GM19324 (cell line): ENCODE data around the gene LOC128125822.

ENCODE experiments used
- ATAC-seq: cut with Tn5 transposase; IDR thresholded peaks from one replicate; pipeline ENCODE4 v1.9.1; 2021; ENCODE audit warnings: mild to moderate bottlenecking, moderate library complexity; ENCODE audit not compliant: unreplicated experiment, low FRiP score

LOC128125822 gene

DNA sequence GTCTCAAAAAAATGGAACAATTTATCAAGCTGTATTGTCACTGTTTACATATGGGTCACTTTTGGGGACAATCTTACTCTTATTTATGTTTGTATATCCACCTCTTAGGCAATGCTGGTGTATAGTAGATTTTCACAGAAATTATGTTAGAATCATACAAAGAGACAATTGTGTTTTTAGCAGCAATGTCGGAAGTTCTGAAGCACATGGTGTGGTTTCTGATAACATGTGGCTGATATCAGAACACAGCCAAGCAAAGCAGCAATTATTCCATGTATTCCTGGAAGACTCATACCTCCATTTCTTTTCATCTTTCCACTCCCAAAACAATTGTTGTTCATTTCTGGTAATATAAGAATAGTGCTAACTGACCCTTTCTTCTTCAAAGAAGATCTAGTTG lies 17.5 kb upstream of the LOC128125822 start:
- no peak for ATAC-seq

DNA sequence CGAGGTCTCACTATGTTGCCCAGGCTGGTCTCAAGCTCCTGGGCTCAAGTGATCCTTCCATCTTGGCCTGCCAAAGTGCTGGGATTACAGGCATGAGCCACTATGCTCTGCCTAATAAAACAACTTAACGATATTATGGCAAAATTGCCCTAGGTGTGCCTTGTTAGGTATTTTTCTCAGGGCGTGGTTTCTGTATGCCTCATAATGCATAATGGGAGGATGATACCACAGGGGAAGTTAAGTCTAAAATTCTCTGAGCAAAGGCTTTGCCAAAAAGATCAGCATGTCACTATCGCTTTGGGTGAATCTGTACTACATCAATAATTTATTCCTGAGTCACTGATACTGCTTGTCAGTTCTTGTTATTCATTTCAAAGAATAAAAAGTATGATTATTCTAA lies 15.9 kb upstream of the LOC128125822 start:
- no peak for ATAC-seq

DNA sequence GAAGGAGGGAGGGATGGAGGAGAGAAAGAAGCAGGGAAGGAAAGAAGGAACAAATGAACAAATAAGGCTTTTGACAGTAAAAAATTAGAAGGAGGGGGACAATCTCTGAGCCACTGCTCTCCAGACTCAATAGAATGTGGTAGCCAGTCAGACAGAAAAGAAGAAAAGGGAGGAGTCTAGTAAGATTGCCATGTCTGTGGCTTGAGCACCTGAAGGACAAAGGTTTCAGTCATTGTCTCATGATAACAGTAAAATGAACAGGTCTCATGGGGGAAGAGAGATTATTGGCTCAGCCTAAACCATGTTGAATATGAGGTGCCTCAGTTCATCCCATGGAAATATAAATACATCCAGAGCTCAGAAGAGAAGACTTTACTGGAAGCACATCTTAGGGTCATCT lies 14.0 kb upstream of the LOC128125822 start:
- ATAC-seq = no peak

DNA sequence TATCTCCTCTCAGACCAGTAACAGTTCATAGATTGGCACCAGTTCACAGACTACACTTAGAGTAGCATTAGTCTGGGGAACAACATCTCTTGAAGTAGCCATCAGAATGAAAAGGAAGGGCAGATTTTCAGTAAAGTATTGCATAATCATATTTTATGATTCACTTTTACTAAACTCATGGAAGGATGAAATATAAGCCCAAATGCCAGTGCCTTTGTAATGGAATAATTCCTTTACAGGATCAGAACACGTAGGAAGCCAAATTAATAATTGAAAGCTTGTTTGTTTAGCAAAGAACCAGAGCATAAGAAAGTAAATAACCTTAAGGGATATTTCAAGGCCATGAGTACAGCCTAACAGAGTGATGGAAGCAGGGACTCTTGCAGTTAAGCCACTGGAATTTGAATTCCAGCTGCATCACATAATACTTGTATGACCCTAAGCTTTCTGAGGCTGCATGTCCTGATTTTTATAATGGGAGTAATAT lies 11.4 kb upstream of the LOC128125822 start:
- no peak for ATAC-seq

DNA sequence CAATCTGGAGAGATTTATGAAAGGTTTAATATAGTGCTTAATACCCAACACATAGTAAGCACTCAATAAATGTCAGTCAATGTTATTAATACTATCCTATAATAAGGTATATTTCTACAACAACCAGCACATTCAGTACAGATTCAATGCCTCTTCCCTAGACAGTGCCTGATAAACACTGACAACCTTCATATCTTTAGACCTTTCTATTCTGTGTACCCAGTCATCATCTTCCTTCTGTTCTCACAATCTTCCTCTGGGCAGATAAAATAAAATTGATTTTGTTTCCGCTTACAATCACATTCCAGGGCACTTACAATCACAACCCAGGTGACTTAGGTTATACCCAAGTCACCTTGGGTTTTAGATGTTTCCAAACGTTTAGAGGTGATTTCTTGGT lies 11.0 kb upstream of the LOC128125822 start:
- ATAC-seq = no peak

DNA sequence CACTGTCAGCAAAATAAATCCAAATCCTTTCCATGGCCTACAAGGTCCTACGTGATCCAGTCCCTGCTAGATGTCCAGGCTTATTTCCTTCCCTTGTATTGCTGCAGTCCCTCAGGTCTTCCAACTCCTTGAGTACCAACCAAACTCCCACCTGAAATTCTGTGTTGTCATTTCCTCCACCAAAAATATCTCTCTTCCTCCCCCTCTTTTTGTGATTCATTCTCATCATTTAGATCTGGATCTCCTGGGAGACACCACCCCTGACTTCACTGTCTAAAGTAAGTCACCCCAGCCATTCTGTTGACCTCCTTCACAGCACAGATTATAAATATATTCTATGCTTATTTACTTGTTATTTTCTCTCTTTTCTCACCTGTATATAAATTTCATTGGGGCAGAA lies 9.0 kb upstream of the LOC128125822 start:
- no peak for ATAC-seq

DNA sequence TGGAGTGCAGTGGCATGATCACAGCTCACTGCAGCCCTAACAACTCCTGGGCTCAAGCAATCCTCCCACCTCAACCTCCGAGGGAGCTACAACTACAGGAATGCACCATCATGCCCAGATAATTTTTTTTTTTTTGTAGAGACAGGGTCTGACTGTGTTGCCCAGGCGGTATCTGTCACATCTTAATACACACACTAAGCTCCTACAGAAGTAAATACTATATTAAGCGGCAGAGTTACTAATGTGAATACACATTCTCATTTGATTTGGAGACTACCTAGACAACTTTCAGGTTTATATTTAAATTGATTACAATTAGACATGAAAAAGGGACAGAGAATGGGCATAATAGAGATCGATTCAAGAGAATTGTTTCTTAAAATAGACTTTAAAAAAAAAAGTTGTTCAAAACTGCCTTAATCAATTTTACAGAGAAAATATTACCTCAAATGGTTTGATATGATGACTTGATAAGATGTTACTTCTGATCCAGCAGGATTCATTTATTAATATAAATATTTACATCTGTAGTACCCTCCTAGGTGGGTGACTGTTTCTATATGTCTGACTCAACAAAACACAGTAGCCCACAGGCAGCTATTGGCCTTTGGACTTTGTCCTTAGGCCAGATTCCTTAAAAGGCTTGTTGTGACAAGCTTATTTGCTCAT lies 7.1 kb upstream of the LOC128125822 start:
- no peak for ATAC-seq

DNA sequence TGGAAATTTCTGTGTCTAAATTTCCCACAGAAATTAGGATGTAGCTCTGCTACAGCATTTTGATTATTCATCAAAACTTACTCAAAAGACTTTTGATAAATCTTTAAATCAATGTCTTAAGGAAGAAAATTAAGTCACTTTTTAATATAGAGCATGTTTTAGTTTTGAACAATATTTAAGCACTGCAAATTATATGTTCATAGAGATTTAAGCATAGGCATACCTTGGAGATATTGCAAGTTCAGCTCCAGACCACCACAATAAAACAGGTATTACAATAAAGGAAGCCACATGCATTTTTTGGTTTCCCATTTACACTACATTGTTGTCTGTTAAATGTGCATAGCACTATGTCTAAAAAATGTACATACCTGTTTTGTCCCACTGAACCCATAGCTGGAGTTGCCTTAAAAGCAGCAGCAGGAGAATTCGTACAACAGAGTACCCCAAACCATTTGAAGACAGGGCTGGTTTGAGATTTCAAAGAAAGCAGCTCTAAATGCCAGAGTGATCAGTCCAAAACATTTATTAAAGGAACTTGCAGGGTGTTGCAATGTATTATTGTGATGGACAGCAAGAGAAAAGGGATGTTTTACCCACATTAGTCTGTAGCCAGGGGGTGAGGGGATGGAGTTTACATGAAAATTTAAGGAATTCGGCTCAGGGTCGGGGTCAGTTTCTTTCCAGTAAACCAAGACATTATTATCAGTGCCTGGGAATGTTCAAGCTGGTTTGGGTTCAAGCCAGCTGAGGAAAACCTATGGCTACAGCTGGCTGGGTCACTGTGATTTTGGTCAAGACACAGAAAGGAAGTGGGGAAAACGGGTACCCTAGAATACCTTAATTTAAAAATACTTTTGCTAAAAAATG lies 6.3 kb upstream of the LOC128125822 start:
- ATAC-seq = no peak

DNA sequence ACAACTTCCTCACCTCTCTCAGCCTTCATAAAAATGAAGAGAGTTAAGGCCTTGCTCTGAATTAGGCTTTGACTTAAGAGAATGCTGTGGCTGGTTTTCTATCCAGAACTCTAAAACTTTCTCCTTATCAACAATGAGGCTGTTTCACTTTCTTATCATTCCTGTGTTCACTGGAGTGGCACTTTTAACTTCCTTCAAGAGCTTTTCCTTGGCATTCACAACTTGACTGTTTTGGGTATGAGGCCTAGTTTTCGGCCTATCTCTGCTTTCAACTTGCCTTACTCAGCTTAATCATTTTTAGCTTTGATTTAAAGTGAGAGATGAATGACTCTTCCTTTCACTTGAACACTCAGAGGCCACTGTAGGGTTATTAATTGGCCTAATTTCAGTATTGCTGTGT lies 4.3 kb upstream of the LOC128125822 start:
- no peak for ATAC-seq

DNA sequence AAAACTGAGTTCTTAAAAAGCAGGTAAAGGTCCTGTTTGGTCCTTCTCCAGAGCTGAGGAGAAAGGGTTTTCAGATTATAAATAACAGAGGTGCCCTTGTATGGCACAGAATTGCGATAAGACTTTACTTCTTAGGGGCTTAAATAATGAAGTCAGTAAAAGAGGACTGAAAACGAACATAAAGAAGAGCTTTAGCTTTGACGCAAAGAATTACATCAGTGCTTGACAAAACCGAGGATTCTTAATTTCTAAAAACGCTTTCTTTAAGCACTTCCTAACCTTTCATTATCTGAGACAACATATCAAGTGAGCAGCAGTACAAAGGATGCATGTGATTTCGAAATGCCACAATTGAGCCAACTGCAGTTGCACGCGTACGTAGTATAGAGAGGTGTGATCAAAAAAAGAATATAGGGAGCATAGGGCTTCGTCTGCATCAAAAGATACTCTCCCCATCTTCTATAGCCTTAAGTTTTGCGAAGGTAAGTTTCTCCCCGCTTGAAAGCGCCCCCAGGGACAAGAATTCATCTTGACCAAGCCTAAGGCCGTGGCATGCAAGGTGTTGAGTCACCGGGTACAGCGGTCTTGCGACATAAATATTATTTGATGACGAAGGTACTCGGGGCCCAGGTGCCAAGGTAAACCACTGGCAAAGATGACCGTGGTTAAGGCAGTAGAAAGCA lies 778 bp upstream of the LOC128125822 start:
- no peak for ATAC-seq

DNA sequence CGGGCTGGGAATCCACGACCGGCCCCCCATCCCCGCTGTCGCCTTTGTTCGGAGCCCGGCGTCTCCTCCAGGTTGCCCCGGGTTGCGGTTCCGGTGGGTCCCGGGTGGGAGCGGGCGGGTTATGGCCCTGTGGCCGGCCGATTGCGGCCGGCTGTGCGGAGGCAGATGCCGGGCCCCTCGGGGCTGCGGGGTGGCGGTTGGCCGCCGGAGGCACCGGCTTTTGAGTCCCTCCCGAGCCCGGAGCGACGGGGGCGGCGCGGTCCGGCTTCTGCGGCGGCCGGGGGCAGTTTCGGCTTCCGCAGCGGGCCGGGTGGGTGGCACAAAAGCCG lies 431 bp downstream of the LOC128125822 start:
- ATAC-seq = peak; percentile 2

DNA sequence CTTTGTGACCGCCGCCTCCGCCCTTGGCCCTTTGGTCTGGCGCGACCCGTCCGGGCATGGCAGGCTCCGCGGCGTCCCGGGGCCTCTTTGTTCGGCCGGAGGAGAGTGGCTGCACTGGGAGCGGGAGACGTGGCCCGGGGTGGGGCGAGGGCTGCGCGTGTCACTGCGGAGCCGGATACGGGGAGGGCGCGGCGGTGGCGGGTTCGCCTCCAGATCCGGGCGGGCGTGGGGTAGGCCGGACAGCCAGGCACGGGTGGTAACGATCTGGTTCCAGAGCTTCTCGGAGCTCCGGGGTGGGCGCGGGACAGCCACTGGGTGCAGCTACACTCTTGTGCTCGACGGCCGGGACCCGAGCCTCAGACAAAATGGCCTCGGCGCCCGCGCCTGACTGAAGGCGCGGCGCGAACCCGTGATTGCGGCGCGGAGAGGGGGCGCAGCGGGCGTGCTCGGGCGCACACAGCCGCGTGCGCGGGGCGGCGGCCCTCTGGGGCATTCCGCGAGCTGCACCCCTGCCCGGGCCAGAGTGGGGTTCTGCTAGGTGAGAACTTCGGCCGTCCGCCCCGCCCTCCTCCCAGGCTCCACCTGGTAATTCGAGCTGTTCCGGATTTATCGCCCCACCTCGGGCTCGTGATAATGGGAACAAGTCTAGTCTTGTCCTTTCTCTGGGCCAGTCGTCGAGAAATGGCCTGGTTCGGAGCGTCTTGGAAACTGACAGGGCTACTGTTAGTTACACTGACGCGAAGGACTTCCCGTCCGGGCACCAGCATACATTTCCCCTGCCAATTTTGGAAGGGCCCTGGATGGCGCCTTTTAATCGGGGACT lies 1.0 kb downstream of the LOC128125822 start:
- ATAC-seq = peak; percentile 65

DNA sequence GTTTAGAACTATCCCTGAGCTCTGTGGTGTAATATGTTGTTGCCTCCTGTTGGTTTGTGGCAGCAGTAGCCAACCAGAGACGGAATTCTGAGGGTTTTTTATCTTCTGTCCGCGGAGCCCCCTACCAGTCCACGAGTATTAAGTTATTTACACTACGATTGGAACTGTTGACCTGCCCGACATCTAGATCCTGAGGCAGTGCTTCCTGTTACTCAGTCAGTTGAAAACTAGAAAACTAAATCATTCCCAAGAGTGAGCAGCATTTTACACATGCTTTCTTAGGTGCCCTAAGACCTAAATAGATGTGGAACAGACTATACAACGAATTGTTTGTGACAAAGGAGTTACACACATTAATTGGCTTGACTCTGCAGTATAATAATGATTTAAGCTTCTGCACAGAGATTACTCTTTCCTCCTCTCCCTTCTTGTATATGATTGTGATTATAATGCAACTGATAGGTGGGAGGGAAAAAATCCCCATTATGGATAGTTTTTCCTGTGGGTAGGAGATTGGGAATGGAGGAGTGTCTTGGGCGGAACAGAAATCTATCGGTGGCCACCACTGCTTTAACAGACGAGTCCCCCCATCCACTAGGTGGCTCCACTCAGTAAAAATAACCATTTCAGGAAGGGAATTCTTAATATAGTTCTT lies 1.7 kb downstream of the LOC128125822 start:
- peak; percentile 18 for ATAC-seq

DNA sequence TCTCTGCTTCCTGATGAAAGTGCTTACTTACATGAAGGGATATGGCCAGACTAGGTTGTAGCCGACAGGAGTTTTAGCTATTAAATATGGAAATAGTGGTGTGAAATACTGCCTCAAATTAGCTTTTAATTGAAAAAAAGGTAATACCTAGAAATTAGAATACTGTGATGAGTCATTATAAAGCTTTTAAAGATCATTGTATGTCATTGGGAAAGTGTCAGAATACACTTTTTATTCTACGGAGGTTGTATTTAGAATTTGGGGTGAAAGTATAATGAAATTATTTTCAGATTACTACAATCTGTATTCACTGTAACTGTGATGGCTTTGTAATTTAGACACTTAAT lies 2.2 kb downstream of the LOC128125822 start:
- no peak for ATAC-seq

DNA sequence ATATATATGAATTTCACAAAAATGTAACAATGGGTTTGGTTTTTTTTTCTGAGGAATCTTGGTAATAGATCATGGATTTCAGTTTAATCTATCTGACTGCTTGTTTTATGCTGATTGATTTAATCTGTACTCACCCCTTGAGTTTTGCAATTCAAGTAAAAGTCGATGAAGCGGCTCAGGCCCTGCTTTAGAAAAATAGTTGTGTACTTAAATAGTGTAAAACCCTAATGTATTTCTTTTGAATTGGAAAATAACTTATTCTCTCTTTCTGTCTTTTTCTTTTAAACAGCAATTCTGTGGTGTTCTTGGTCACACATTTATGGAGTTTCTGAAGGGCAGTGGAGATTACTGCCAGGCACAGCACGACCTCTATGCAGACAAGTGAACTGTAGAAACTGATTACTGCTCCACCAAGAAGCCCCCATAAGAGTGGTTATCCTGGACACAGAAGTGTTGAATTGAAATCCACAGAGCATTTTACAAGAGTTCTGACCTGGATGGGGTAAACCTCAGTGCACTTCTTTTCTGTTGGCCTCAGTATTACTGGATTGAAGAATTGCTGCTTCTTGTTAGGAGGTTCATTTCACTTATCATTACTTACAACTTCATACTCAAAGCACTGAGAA lies 4.0 kb downstream of the LOC128125822 start:
- no peak for ATAC-seq

DNA sequence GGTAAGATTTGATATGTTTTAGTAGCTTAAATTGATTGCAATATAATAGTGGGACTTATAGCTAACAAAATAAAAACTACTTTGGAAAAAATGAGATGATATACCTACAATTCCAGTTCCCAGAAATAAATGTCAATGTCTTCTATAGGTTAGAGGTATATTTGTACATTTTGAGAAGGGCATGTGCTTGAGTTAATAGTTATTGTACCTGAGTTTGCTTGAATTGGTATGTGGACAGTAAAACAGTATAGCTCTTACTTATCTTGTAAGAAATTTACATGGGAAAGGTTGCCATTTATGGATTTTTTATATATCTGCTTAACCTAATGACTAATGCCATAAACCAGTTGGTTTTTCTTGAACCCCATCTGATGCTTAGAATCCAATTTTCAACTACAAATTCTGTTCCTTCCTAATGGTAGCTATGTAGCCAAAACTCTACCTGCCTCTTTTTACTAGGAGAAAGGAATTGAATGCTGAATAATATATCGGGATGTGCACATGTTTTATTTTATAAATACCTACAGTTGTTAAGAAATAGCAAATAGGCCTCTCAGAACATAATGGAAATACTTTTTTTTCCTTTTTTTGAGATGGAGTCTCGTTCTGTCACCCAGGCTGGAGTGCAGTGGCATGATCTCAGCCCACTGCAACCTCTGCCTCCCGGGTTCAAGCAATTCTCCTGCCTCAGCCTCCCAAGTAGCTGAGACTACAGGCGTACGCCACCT lies 4.9 kb downstream of the LOC128125822 start:
- no peak for ATAC-seq

DNA sequence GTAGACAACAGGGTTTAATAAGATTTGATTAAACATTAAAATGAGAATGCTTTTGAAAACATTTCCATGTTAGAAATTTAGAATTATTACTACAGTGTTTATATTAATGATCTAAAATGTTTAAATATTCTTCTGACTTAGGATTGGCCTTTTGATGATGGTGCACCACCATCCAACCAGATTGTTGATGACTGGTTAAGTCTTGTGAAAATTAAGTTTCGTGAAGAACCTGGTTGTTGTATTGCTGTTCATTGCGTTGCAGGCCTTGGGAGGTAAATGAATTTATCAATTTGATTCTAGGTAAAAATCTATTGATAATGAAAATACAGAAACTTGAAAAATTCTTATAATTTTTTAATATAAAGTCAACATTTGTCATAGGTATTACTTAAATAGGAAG lies 6.5 kb downstream of the LOC128125822 start:
- ATAC-seq = no peak

DNA sequence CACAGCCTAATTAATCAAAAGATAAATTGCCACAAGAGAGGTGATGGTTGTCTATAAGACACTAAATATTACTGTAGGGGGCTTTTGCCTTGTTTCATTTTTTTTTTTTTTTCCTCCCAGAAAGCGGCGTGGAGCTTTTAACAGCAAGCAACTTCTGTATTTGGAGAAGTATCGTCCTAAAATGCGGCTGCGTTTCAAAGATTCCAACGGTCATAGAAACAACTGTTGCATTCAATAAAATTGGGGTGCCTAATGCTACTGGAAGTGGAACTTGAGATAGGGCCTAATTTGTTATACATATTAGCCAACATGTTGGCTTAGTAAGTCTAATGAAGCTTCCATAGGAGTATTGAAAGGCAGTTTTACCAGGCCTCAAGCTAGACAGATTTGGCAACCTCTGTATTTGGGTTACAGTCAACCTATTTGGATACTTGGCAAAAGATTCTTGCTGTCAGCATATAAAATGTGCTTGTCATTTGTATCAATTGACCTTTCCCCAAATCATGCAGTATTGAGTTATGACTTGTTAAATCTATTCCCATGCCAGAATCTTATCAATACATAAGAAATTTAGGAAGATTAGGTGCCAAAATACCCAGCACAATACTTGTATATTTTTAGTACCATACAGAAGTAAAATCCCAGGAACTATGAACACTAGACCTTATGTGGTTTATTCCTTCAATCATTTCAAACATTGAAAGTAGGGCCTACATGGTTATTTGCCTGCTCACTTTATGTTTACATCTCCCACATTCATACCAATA lies 7.8 kb downstream of the LOC128125822 start:
- ATAC-seq = no peak

DNA sequence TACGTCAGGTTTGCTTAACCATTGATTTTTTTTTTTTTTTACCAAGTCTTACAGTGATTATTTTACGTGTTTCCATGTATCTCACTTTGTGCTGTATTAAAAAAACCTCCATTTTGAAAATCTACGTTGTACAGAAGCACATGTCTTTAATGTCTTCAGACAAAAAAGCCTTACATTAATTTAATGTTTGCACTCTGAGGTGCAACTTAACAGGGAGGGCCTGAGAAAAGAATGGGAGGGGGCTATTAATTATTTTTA lies 8.4 kb downstream of the LOC128125822 start:
- ATAC-seq = no peak
